K562 (cell line): ENCODE data around the gene SPIN1. TPM values are rescaled to one million over a fixed set of nuclear protein-coding genes. Genes with fewer than 3 reads are reported as not detected.

Source experiments
- ATAC-seq: fragments of 200-7000 bp; cut with Tn5 transposase; 3 replicates; pipeline ENCODE4 v1.9.1; 2020; ENCODE audit warnings: moderate library complexity
- BruUV-seq: library from RNA; stranded (reverse); fragments of 400-500 nt; replicated peaks from 2 replicates; lab custom pipeline; 2021; lab: Mats Ljungman, UMichigan
- CTCF ChIA-PET: fragments of 300-600 bp; formaldehyde crosslinking; extraction: SDS; loops from one replicate; lab custom pipeline; 2021; ENCODE audit warnings: low intra/inter-chr PET ratio; lab: Yijun Ruan, JAX
- POLR2A ChIA-PET: fragments of 300-600, 350-650 bp; sonication (Branson Sonifier 250); formaldehyde crosslinking; extraction: SDS; loops from one replicate; lab custom pipeline; 2021; ENCODE audit warnings: antibody characterized with exemption, inconsistent platforms; lab: Yijun Ruan, JAX
- DNase-seq, 4 experiments: peaks; one replicate each; pipeline versions ENCODE4 v3.0.0 to v3.0.0-alpha.2; 2011 to 2018; ENCODE audit warnings: low spot score in 3 of 4, mixed read lengths in 3 of 4; ENCODE audit errors: extremely low read depth in 1 of 4
- FAIRE-seq: peaks from 2 replicates; lab custom pipeline; 2011; peaks lifted over from hg19 to GRCh38; lab: Jason Lieb, UNC
- H2AFZ ChIP-seq: 2 replicates; pipeline ENCODE4 v1.6.0; 2011; ENCODE audit warnings: low read depth, low read length, control low read depth, inconsistent platforms
- H3K27ac ChIP-seq: fragments of 200-600 bp; 3 replicates; pipeline ENCODE4 v1.8.0; 2011; ENCODE audit warnings: low read depth, mild to moderate bottlenecking, control low read depth, inconsistent platforms, low read length, moderate library complexity, mixed read lengths; ENCODE audit errors: extremely low read depth
- H3K27me3 ChIP-seq, 2 experiments: fragments of 300-600 bp in 1 of 2; 2 replicates in 1 of 2; 3 replicates in 1 of 2; pipeline versions ENCODE4 v1.6.0 to v1.8.0; 2011; ENCODE audit warnings: inconsistent platforms in 2 of 2, low read length in 2 of 2, mild to moderate bottlenecking in 1 of 2, mixed read lengths in 1 of 2, moderate library complexity in 1 of 2; ENCODE audit not compliant: control insufficient read depth in 2 of 2, insufficient read depth in 2 of 2
- H3K36me3 ChIP-seq: fragments of 300-600 bp; 3 replicates; pipeline ENCODE4 v1.8.0; 2011; ENCODE audit warnings: mild to moderate bottlenecking, low read length, inconsistent platforms; ENCODE audit not compliant: control insufficient read depth, insufficient read depth
- H3K4me1 ChIP-seq, 2 experiments: fragments of 200-600 bp in 1 of 2; replicated peaks in 1 of 2; 2 replicates in 1 of 2; 3 replicates in 1 of 2; pipeline versions ENCODE4 v1.5.1 to v1.8.0; 2011; ENCODE audit warnings: inconsistent platforms in 2 of 2, low read length in 2 of 2, mild to moderate bottlenecking in 1 of 2, mixed read lengths in 1 of 2, moderate library complexity in 1 of 2; ENCODE audit not compliant: control insufficient read depth in 2 of 2, insufficient read depth in 2 of 2
- H3K4me2 ChIP-seq: 2 replicates; pipeline ENCODE4 v1.6.1; 2011; ENCODE audit warnings: low read length, control low read depth, inconsistent platforms, mixed read lengths; ENCODE audit not compliant: insufficient read depth
- H3K4me3 ChIP-seq: fragments of 200-600 bp; sonication (generic), shearing (Covaris generic); 2 replicates; pipeline ENCODE4 v1.5.1; 2016; ENCODE audit warnings: control low read depth, inconsistent platforms
- H3K79me2 ChIP-seq: fragments of 200-600 bp; 3 replicates; pipeline ENCODE4 v1.8.0; 2011; ENCODE audit warnings: low read length, inconsistent platforms; ENCODE audit not compliant: control insufficient read depth, insufficient read depth
- H3K9ac ChIP-seq, 2 experiments: 2 replicates each; pipeline versions ENCODE4 v1.6.0 to v1.6.1; 2011; ENCODE audit warnings: low read depth in 2 of 2, low read length in 2 of 2, control low read depth in 1 of 2, inconsistent platforms in 1 of 2, mild to moderate bottlenecking in 1 of 2, mixed read lengths in 1 of 2; ENCODE audit not compliant: insufficient read depth in 1 of 2
- H3K9me1 ChIP-seq: one replicate; pipeline ENCODE4 v1.6.0; 2011; ENCODE audit warnings: inconsistent platforms, mild to moderate bottlenecking, low read length, moderate library complexity; ENCODE audit not compliant: control insufficient read depth, insufficient read depth
- H3K9me3 ChIP-seq: replicated peaks from 2 replicates; pipeline ENCODE4 v1.5.1; 2011; ENCODE audit warnings: low read depth, low read length, inconsistent platforms; ENCODE audit not compliant: control insufficient read depth, insufficient read depth
- H4K20me1 ChIP-seq: replicated peaks from 2 replicates; pipeline ENCODE4 v1.6.1; 2011; ENCODE audit warnings: low read length, inconsistent platforms, mixed read lengths; ENCODE audit not compliant: control insufficient read depth, insufficient read depth
- ARID4B ChIP-seq: sonication (generic); formaldehyde crosslinking; IDR thresholded peaks from 2 replicates; pipeline ENCODE4 v1.8.0; 2022; ENCODE audit warnings: mild to moderate bottlenecking, missing genetic modification reagents
- DIDO1 ChIP-seq: fragments of 450-650 bp; IDR thresholded peaks from 2 replicates; pipeline ENCODE4 v1.6.1; 2016; ENCODE audit warnings: low read depth, missing biosample characterization, missing genetic modification characterization
- NFYB ChIP-seq: IDR thresholded peaks from 2 replicates; pipeline ENCODE4 v1.6.1; 2011; ENCODE audit warnings: mild to moderate bottlenecking, moderate library complexity; ENCODE audit not compliant: insufficient read length; ENCODE audit errors: extremely low read depth
- NR2C2 ChIP-seq, 2 experiments: fragments of 200-800 bp in 1 of 2; sonication (Bioruptor generic) in 1 of 2; sonication (generic) in 1 of 2; formaldehyde crosslinking in 1 of 2; IDR thresholded peaks; 2 replicates each; pipeline versions ENCODE4 v1.6.1 to v1.8.0; 2016 to 2022; ENCODE audit warnings: mild to moderate bottlenecking in 1 of 2, missing compliant biosample characterization in 1 of 2, missing genetic modification characterization in 1 of 2, missing genetic modification reagents in 1 of 2
- NR3C1 ChIP-seq: sonication (generic); formaldehyde crosslinking; IDR thresholded peaks from 2 replicates; pipeline ENCODE4 v1.8.1; 2022; ENCODE audit warnings: missing genetic modification reagents
- PATZ1 ChIP-seq: fragments of 250-450 bp; sonication (Bioruptor Pico); IDR thresholded peaks from 2 replicates; pipeline ENCODE4 v1.5.0; 2020; ENCODE audit warnings: mild to moderate bottlenecking, borderline replicate concordance
- POLR2G ChIP-seq: fragments of 200-400 bp; formaldehyde crosslinking; IDR thresholded peaks from 2 replicates; pipeline ENCODE4 v1.6.1; 2017; ENCODE audit warnings: low read depth, mild to moderate bottlenecking, antibody characterized with exemption, low read length, moderate library complexity
- SREBF2 ChIP-seq: sonication (generic); formaldehyde crosslinking; IDR thresholded peaks from 2 replicates; pipeline ENCODE4 v1.4.0; 2020; ENCODE audit warnings: mild to moderate bottlenecking, missing genetic modification reagents
- XRCC4 ChIP-seq: IDR thresholded peaks from one replicate; pipeline ENCODE4 v1.6.1; 2011; ENCODE audit not compliant: insufficient read depth, insufficient read length; ENCODE audit errors: extremely low read depth
- ZNF133 ChIP-seq: fragments of 250-450 bp; sonication (Bioruptor Pico); IDR thresholded peaks from 2 replicates; pipeline ENCODE4 v1.4.0; 2020; ENCODE audit warnings: mild to moderate bottlenecking
- ZNF274 ChIP-seq: IDR thresholded peaks from 2 replicates; pipeline ENCODE4 v1.6.1; 2011; ENCODE audit warnings: low read depth, mild to moderate bottlenecking, low read length, moderate library complexity, borderline replicate concordance
- ZNF507 ChIP-seq: conservative IDR thresholded peaks from 2 replicates; pipeline ENCODE4 v1.6.1; 2017; ENCODE audit warnings: missing genetic modification characterization, missing compliant biosample characterization
- WGBS: fragments of 100-300 bp; shearing (Covaris generic); methylation state at CpG from one replicate; pipeline ENCODE4 v1.1.6; 2016; ENCODE audit warnings: low coverage, mixed read lengths; ENCODE audit not compliant: insufficient coverage; ENCODE audit errors: missing lambda C conversion rate; 5-methylcytosine and 5-hydroxymethylcytosine counted together
- in situ Hi-C: fragments of 300-500 bp; cut with MboI; formaldehyde crosslinking; loops from 4 replicates; pipeline ENCODE4 v1.15.0; 2018; ENCODE audit warnings: inconsistent platforms, mixed read lengths
- intact Hi-C: fragments of 100-400 bp; cut with micrococcal nuclease; formaldehyde crosslinking; loops from 2 replicates; pipeline ENCODE4 v1.14.2; 2022
- polyA plus RNA-seq, 8 experiments: library from polyadenylated mRNA; depleted of rRNA in 4 of 8; stranded (reverse) in 5 of 8; unstranded in 3 of 8; fragments of >200 nt; fragmentation: Nextera tagmentation in 2 of 8; fragmentation: Illumina TruSeq in 1 of 8; extraction: Ambion mirVana in 2 of 8; extraction: Trizol in 1 of 8; gene quantifications; 2 replicates each; pipeline versions ENCODE4 v1.2.1 to v1.2.3, GENCODE V29; 2011 to 2014; ENCODE audit warnings: inconsistent platforms in 1 of 8, missing spikeins in 1 of 8
- total RNA-seq, 7 experiments: library from RNA; depleted of rRNA in 6 of 7; stranded (reverse); fragments of >200 nt in 6 of 7; fragmentation: Illumina TruSeq in 2 of 7; extraction: Trizol in 2 of 7; gene quantifications; 2 replicates each; pipeline versions ENCODE4 v1.2.1 to v1.2.3, GENCODE V29; 2011 to 2021; ENCODE audit warnings: low replicate concordance in 1 of 7

SPIN1 gene
- total and polyA plus RNA-seq, 9 of the 15 experiments (the other 6 are each of a cell fraction or from before 2014, with no cell fraction given), result 7.4 to 25.7 (median 15.6) TPM

GRCh38 chr9:88462191-88462590, 73.9 kb downstream of the SPIN1 start:
- H3K4me3 ChIP-seq, result no peak overlapping the region
- no peaks in the 10 kb centered on the region for H3K4me1 ChIP-seq
- H3K9me1 ChIP-seq, result no peaks in the 10 kb centered on the region
- no peak overlapping the region for H3K27ac ChIP-seq
- H4K20me1 ChIP-seq, result no peaks in the 10 kb centered on the region
- no peak overlapping the region for H3K9ac ChIP-seq
- H3K27me3 ChIP-seq, result no peaks in the 10 kb centered on the region
- H3K4me2 ChIP-seq, result no peak overlapping the region
- ATAC-seq (no peak), DNase-seq (no peak), FAIRE-seq (no peak)
- BruUV-seq, result no TSS peak
- POLR2A ChIA-PET, result no interaction called here
- in situ Hi-C loops (no loop called here), intact Hi-C loops (no loop called here)
- CTCF ChIA-PET, result no interaction called here
- H3K9me3 ChIP-seq, result no peaks in the 10 kb centered on the region
- no peaks in the 10 kb centered on the region for H3K79me2 ChIP-seq
- 0 out of 3 replicates have a peak, but pooled peaks cover 5% of the 10 kb centered on the region for H3K36me3 ChIP-seq
- no peak for TF ChIP-seq POLR2G
- no peak for TF ChIP-seq DIDO1 (tag)
- TF ChIP-seq NR2C2 (CRISPR knock-in tag; IDR thresholded peaks at IDR 0.05), result no peak
- TF ChIP-seq NR2C2 (tag; IDR thresholded peaks at IDR 0.05), result no peak
- TF ChIP-seq NFYB, result no peak
- TF ChIP-seq ARID4B (CRISPR knock-in tag), result no peak
- TF ChIP-seq NR3C1 (CRISPR knock-in tag), result no peak
- TF ChIP-seq ZNF507 (tag), result no peak
- no peak for TF ChIP-seq SREBF2 (CRISPR knock-in tag)
- no peak for TF ChIP-seq ZNF133 (CRISPR knock-in tag)
- TF ChIP-seq XRCC4, result no peak
- no peak for TF ChIP-seq PATZ1 (CRISPR knock-in tag)
- no peak for TF ChIP-seq ZNF274
- no peak overlapping the region for H2AFZ ChIP-seq
- WGBS, result 92% methylated on average over 5 of the region's 6 CpGs
